HG02642 (cell line): ENCODE data around the gene WFDC5.

Source experiments
- ATAC-seq: cut with Tn5 transposase; IDR thresholded peaks from one replicate; pipeline ENCODE4 v1.9.1; 2021; ENCODE audit warnings: mild to moderate bottlenecking; ENCODE audit not compliant: unreplicated experiment, poor library complexity

WFDC5 gene

GRCh38 chr20:45060294-45060693 lies 54.7 kb downstream of the WFDC5 start:
- no peak for ATAC-seq
